GM12872 (cell line): Measurements from ENCODE around the gene WDR45B.

ENCODE experiments used
- CTCF ChIP-seq: IDR thresholded peaks from 3 replicates; pipeline ENCODE4 v1.5.1; 2011; ENCODE audit warnings: low read depth, mild to moderate bottlenecking, low read length, moderate library complexity; ENCODE audit not compliant: insufficient read depth

WDR45B gene

DNA sequence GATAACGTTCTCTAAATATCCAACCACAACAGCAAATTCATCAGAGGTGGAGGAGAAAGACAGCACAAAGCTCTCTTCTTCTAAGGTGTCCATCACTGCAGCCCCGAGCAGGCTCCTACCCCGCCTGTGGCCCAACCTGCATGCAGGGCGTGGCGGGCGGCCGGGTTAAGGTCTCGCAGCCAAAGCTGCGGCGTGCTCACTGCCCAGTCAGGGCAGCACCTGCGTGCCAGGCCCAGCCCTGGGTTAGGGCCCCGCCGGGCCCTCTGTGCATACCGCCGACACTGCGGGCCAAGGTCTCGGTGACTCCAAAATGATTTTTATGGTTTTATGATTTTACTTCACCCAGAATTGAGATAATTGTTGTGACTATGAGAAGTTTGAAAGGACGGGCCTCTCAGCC, 70.9 kb downstream of the WDR45B start:
- no peak for TF ChIP-seq CTCF

DNA sequence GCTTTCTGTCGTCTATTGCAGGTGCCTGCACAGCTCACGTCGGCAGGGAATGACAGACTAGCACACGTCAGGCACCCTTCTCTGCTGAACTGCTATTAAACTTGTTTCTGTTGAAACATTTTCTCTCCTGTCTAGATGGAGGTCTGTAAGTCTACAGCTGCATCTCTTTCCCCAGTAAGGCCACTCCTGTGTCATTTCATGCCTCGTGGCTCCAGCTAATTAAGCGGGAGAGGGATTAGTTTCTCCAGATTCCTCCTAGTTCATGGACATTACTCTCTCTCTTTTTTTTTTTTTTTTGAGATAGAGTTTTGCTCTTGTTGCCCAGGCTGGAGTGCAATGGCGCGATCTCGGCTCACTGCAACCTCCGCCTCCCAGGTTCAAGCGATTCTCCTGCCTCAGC, 74.2 kb downstream of the WDR45B start:
- TF ChIP-seq CTCF, result no peak

GRCh38 chr17:82571855-82572254, 76.4 kb downstream of the WDR45B start:
- TF ChIP-seq CTCF, result no peak

DNA sequence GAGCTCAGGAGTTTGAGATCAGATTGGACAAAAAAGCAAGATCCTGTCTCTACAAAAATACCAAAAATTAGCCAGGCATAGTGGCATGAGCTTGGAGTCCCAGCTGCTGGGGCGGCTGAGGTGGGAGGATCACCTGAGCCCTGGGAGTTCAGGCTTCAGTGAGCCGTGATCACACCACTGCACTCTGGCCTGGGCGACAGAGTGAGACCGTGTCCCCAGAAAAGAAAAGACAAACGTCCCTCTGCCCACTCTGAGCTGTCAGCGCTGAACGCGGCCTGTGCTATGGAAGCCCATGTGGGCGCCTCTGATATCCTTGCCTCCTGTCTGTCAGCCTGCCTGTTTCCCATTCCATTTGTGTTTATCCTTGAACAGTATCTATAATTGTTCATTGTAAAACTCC, 78.0 kb downstream of the WDR45B start:
- no peak for TF ChIP-seq CTCF

DNA sequence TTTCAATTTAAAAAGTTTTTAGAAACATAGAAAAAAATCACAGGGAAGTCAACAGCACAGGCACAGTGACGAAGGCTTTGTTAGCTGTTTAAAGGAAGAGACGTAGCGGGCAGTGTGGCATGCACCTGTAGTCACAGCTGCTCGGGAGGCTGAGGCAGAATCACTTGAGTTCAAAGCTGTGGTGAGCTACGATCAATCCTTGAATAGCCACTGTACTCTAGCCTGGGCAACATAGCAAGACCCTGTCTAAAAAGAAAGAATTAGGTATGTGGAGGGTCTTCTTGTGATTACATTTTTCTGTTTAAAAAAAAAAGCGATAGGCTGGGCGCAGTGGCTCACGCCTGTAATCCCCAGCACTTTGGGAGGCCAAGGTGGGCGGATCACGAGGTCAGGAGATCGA, 78.6 kb downstream of the WDR45B start:
- no peak for TF ChIP-seq CTCF

DNA sequence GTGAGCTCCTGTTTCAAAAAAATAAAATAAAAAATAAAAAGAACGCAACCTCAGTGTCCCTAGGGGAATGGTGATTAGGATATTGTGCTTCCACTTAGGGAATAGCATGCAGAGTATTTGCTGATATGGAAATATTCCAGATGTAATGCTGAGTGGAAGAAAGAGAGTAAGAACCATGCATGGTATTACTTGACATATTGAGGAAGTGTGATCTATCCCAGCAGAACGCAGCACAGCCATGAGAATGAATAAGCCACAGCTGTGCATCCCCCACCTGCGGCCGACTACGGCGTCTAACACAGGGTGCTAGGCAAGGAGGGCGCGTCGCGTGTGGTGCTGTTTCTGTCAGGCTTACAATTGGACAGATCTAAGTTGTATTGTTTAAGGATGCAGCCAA, 79.2 kb downstream of the WDR45B start:
- no peak for TF ChIP-seq CTCF

DNA sequence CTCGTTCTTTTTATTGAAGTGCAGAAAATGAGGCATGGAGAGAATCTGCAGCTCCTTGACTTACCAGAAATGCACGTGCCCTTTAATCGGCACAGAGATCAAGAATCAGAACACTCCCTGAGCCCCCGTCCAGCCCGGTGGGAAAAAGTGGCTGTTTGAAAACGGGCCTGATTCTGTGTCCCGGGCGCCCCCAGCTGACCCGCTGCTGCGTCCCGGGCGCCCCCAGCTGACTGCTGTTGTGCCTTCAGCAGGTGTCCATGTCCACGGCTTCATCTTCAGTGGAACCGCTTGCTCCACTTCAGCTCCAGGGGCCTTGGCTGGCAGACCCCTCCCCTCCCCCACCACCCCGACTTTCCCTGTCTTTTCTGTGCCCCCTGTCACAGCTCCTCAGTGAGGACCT, 81.0 kb downstream of the WDR45B start:
- no peak for TF ChIP-seq CTCF

DNA sequence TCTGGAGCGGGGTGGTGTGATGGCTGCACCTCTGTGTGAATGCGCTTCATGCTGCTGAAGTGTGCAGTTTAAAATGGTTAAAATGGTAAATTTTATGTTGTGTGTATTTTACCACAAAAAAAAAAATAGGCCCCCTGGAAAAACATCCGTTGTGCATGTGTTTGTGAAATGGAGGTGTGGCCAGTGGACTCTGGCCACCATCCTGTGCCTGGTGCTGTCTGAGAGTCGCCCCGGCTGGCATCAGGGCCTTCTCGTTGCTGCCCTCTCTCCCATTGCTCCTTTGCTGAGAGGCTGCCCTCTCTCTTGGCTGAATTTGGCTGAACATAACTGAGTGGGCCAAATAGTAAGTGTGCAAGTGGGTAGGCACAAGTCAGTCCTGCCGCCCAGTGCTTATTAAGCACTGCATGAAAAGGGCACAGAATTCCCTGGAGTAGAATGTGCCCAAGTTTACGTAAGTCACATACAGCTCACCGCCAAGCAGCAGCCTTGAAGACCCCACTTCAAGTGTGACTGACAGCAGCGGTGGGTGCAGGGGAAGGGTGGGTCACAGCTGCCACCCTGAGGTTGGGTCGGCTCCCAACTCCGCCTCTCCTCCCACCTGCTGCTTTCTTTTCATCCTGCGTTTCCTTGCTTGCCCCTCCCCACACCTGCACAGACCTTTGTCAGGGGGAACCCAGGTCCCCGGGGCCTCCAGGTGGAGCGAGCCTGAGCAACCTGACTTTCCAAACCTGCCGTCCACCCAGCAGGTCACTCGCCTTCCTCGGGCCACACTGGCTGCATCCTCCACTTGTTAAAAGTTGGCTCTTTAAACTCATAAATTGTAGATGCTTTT, 81.9 kb downstream of the WDR45B start:
- TF ChIP-seq CTCF, result no peak
